ENCODE measurements around the gene AP2B1. TPM values are rescaled to one million over a fixed set of nuclear protein-coding genes. Genes with fewer than 3 reads are reported as not detected.

Gene AP2B1
- total RNA-seq, 2 experiments from 2014 or later, result 28.9 to 76.0 TPM

DNA sequence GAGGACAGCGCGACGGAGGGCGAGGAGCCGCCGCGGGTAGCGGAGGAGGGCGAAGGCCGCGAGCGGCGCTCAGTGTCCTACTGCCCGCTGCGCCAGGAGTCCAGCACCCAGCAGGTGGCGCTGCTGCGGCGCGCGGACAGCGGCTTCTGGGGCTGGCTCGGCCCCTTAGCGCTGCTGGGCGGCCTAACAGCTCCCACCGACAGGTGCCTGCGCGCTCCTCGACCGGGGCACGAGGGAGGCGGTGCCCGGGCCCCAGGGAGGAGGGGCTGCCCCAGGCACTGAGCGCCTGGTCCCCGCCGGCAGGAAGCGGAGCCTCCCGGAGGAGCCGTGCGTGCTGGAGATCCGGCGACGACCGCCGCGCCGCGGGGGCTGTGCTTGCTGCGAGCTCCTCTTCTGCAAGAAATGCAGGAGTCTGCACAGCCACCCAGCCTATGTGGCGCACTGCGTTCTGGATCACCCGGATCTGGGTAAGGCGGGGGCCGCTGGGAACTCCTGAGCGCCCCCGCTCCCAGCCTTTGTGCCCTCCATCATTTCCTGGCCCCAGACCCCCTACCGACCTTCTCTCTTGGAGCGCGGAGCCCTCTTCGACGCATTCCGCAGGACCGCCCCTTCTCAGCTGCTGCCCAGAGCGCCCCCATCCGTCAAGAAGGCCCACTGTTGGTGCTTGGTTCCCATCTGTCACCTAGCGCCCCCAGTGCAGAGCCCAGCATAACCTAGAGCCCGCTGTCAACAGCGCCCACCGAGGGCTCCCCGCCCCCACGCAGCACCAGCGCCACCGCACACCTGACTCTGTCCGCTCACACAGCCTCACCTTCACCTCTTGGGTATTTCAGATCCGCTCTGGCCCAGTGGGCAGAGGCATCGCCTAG, 177.2 kb downstream of the AP2B1 start:
- no TSS peak for BruUV-seq (replicated peaks)
- peaks cover 9% of the 10 kb centered on the region for H3K4me1 ChIP-seq (ENCODE audit: insufficient read depth, low read length, poor library complexity, severe bottlenecking)
- no peaks in the 10 kb centered on the region for H3K36me3 ChIP-seq (ENCODE audit: insufficient read depth, low read length)
- no peaks in the 10 kb centered on the region for H3K79me2 ChIP-seq (ENCODE audit: insufficient read depth, low read depth, low read length)
- peak overlapping the region; percentile 74 for H2AFZ ChIP-seq (ENCODE audit: low read length)
- CTCF ChIA-PET (ENCODE audit: unreplicated experiment), result interaction anchor here (0.6 to 2.6 kb wide), 8 partner anchors 17 to 1394 kb away, joined by 3 to 21 read pairs (median 4); partner anchors contain the start of gene TAF15
- no peaks in the 10 kb centered on the region for H3K9me3 ChIP-seq (ENCODE audit: low read length)
- intact Hi-C loops (cut with micrococcal nuclease; ENCODE audit: unreplicated experiment), result loop anchor here (1.0 to 5.0 kb wide), 3 partner anchors 40 to 83 kb away; partner anchors contain the start of gene TAF15
- DNase-seq (ENCODE audit: low spot score), result peak; percentile 93
- no peaks in the 10 kb centered on the region for H3K9me2 ChIP-seq (ENCODE audit: insufficient read depth, low read length)
- H3K27ac ChIP-seq (ENCODE audit: low read depth, low read length, poor library complexity, severe bottlenecking), result peak overlapping the region; percentile 61
- H3K4me2 ChIP-seq (ENCODE audit: low read length), result peak overlapping the region; percentile 69
- H4K20me1 ChIP-seq (ENCODE audit: insufficient read depth, low read length), result no peaks in the 10 kb centered on the region
- peak overlapping the region; percentile 68 for H3K4me3 ChIP-seq (ENCODE audit: low read depth, low read length, poor library complexity, severe bottlenecking)
- TF ChIP-seq, protein P1, sequence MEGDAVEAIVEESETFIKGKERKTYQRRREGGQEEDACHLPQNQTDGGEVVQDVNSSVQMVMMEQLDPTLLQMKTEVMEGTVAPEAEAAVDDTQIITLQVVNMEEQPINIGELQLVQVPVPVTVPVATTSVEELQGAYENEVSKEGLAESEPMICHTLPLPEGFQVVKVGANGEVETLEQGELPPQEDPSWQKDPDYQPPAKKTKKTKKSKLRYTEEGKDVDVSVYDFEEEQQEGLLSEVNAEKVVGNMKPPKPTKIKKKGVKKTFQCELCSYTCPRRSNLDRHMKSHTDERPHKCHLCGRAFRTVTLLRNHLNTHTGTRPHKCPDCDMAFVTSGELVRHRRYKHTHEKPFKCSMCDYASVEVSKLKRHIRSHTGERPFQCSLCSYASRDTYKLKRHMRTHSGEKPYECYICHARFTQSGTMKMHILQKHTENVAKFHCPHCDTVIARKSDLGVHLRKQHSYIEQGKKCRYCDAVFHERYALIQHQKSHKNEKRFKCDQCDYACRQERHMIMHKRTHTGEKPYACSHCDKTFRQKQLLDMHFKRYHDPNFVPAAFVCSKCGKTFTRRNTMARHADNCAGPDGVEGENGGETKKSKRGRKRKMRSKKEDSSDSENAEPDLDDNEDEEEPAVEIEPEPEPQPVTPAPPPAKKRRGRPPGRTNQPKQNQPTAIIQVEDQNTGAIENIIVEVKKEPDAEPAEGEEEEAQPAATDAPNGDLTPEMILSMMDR (conservative IDR thresholded peaks at IDR 0.05; ENCODE audit: low read length), result peak; percentile 81
- TF ChIP-seq EZH2phosphoT487 (IDR thresholded peaks at IDR 0.05; ENCODE audit: borderline replicate concordance, low read depth, low read length), result no peak
- POLR2A ChIA-PET, result interaction anchor here (1.2 kb wide), 2 partner anchors 44 to 157 kb away, joined by 5 to 8 read pairs; partner anchors contain the start of gene TAF15

GRCh38 chr17:35765086-35765710, 178.1 kb downstream of the AP2B1 start:
- Histone ChIP-seq H4K20me1 (ENCODE audit: insufficient read depth, low read length) (no peaks in the 10 kb centered on the region), H3K9me3 (ENCODE audit: low read length) (no peaks in the 10 kb centered on the region), H3K4me1 (ENCODE audit: insufficient read depth, low read length, poor library complexity, severe bottlenecking) (peaks cover 9% of the 10 kb centered on the region), H2AFZ (ENCODE audit: low read length) (peak overlapping the region; percentile 74; the same call in 1 of the 2 replicates), H3K27ac (ENCODE audit: low read depth, low read length, poor library complexity, severe bottlenecking) (peak overlapping the region; percentile 61), H3K4me2 (ENCODE audit: low read length) (peak overlapping the region; percentile 69), H3K9me2 (ENCODE audit: insufficient read depth, low read length) (no peaks in the 10 kb centered on the region), H3K79me2 (ENCODE audit: insufficient read depth, low read depth, low read length) (no peaks in the 10 kb centered on the region), H3K36me3 (ENCODE audit: insufficient read depth, low read length) (no peaks in the 10 kb centered on the region), H3K4me3 (ENCODE audit: low read depth, low read length, poor library complexity, severe bottlenecking) (peak overlapping the region; percentile 68)
- CTCF ChIA-PET (ENCODE audit: unreplicated experiment), result interaction anchor here (1.0 to 2.6 kb wide), 2 partner anchors 40 to 44 kb away, joined by 4 to 21 read pairs; partner anchors contain the start of gene TAF15
- POLR2A ChIA-PET, result no interaction called here
- no peak for TF ChIP-seq EZH2phosphoT487 (IDR thresholded peaks at IDR 0.05; ENCODE audit: borderline replicate concordance, low read depth, low read length)
- TF ChIP-seq, protein P1 (conservative IDR thresholded peaks at IDR 0.05; ENCODE audit: low read length), result no peak
- DNase-seq (ENCODE audit: low spot score), result no peak
- BruUV-seq (replicated peaks), result no TSS peak
- intact Hi-C loops (cut with micrococcal nuclease; ENCODE audit: unreplicated experiment), result no loop called here
